Stimulated activated CD8-positive, alpha-beta memory T cell treated with anti-CD3 and anti-CD28 coated beads, Interleukin-15, amount 100 ng/mL, for 24 hours (primary cell): Measurements from ENCODE around the gene FOXC2.

Experiments used
- DNase-seq: peaks from one replicate; pipeline ENCODE4 v3.0.0-alpha.2; 2020; ENCODE audit warnings: low read depth

FOXC2 gene

DNA sequence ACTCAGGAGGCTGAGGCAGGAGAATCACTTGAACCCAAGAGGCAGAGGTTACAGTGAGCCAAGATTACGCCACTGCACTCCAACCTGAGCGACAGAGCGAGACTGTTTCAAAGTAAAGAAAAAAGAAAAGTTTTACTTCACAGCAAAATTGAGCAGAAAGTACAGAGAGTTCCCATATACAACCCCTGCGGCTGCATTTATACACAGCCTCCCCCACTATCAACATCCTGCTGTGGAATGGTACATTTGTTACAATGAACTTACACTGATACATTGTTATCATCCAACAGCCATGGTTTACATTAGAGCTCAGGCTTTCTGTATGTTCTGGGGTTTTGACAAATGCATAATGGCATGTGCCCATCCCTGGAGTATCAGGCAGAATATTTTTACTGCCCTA, 9.0 kb upstream of the FOXC2 start:
- DNase-seq = no peak

DNA sequence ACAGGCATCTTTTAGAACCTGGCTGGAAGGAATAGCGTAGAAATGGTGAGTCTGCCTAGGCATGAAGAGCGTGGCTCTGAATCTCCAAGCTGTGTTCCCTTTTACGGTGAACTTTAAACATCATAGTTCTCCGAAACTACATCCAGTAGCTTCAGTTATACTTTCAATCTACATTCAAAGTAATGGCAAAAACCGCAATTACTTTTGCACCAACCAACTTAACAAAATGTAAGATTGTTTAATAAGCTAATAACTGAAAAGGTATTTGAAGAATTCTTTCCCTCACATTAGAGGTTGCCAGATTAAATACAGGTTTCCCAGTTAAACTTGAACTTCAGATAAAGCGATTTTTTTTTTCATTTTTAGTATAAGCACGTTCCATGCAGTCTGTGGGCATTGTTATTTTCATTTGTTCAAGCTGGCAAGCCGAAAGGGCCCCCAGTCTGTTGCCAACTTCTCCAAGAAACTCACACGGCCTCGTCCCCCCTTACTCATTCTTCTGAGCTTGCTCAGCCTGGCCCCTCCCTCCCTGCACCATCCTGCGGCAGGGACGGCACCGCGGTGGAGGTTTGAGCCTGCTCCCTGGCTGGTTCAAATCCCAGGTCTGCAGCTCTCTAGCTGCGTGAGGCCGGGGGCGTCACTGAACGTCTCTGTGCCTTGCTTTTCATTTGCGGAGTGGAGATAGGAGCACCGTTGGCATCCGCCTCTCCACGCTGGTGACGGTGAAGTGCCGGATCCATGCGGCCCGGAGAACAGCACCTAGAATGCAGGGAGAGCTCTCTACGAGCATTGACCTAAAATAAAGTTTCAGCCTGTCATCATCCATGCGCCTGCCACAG, 8.1 kb upstream of the FOXC2 start:
- DNase-seq = no peak

GRCh38 chr16:86559802-86560305, 6.8 kb upstream of the FOXC2 start:
- no peak for DNase-seq

GRCh38 chr16:86562356-86562755, 4.3 kb upstream of the FOXC2 start:
- no peak for DNase-seq

- DNase-seq = peak; percentile 52
These were observed 2.9 kb upstream of the FOXC2 start for GRCh38 chr16:86563469-86564345.

- no peak for DNase-seq
These were observed 1.4 kb upstream of the FOXC2 start for GRCh38 chr16:86565181-86565631.

- DNase-seq = no peak
These were observed 751 bp upstream of the FOXC2 start for GRCh38 chr16:86565644-86566511.

DNA sequence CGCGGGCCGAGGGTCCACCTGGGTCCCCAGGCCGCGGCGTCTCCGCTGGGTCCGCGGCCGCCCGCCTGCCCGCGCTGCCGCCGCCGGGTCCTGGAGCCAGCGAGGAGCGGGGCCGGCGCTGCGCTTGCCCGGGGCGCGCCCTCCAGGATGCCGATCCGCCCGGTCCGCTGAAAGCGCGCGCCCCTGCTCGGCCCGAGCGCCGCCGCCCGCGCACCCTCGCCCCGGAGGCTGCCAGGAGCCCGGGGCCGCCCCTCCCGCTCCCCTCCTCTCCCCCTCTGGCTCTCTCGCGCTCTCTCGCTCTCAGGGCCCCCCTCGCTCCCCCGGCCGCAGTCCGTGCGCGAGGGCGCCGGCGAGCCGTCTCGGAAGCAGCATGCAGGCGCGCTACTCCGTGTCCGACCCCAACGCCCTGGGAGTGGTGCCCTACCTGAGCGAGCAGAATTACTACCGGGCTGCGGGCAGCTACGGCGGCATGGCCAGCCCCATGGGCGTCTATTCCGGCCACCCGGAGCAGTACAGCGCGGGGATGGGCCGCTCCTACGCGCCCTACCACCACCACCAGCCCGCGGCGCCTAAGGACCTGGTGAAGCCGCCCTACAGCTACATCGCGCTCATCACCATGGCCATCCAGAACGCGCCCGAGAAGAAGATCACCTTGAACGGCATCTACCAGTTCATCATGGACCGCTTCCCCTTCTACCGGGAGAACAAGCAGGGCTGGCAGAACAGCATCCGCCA, 504 bp downstream of the FOXC2 start:
- no peak for DNase-seq

DNA sequence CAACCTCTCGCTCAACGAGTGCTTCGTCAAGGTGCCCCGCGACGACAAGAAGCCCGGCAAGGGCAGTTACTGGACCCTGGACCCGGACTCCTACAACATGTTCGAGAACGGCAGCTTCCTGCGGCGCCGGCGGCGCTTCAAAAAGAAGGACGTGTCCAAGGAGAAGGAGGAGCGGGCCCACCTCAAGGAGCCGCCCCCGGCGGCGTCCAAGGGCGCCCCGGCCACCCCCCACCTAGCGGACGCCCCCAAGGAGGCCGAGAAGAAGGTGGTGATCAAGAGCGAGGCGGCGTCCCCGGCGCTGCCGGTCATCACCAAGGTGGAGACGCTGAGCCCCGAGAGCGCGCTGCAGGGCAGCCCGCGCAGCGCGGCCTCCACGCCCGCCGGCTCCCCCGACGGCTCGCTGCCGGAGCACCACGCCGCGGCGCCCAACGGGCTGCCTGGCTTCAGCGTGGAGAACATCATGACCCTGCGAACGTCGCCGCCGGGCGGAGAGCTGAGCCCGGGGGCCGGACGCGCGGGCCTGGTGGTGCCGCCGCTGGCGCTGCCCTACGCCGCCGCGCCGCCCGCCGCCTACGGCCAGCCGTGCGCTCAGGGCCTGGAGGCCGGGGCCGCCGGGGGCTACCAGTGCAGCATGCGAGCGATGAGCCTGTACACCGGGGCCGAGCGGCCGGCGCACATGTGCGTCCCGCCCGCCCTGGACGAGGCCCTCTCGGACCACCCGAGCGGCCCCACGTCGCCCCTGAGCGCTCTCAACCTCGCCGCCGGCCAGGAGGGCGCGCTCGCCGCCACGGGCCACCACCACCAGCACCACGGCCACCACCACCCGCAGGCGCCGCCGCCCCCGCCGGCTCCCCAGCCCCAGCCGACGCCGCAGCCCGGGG, 1.3 kb downstream of the FOXC2 start:
- DNase-seq = no peak

GRCh38 chr16:86568677-86569623, 2.3 kb downstream of the FOXC2 start:
- no peak for DNase-seq

- DNase-seq = no peak
These were observed 3.2 kb downstream of the FOXC2 start for GRCh38 chr16:86569701-86570447.

DNA sequence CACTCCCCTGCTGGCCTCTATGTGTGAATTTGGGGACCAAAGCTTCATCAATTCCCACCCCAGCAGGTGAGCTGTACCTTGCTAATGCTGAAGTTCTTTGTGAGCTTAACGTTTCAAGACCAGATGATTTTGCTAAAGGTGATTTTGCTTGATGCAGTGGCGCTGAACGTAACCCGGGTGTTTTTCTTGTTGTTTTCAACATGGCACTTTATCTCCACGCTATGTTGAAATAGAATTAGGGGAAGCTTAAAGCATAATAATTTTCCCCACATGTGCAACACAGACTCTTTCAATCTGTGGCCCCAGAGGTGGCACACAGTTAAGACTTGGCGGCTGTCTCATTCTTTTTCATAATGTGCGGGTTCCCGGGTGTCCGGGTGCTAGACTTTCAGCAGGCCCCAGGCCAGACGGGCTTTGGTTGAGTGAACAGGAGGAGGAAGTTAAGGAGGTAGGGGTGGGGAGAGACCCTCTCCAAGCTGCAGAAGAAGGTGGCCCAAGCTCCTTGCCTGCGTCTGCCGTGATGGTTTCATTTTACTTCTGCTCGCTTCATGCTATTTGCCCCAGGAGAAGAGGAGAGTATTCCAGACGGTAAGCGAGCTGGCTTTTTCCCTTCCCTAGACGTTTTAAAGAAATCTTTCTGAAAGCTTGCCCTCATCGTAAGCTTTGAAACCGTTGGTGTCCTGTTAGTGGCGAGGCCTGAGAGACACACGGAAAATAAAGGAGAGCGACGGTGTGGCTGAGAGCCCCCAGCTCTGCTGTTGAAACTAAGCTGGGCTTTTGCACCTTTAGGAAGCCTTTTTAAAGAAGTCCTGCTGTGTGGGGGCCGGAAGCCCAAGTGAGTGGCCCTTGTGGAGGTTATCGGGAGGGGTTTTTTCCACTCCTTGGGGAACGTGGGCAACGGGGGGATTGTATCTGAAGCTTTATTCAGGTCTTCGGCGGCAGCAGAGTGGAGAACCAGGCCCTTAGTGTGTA, 4.2 kb downstream of the FOXC2 start:
- DNase-seq = no peak

GRCh38 chr16:86571530-86571915, 4.9 kb downstream of the FOXC2 start:
- no peak for DNase-seq

DNA sequence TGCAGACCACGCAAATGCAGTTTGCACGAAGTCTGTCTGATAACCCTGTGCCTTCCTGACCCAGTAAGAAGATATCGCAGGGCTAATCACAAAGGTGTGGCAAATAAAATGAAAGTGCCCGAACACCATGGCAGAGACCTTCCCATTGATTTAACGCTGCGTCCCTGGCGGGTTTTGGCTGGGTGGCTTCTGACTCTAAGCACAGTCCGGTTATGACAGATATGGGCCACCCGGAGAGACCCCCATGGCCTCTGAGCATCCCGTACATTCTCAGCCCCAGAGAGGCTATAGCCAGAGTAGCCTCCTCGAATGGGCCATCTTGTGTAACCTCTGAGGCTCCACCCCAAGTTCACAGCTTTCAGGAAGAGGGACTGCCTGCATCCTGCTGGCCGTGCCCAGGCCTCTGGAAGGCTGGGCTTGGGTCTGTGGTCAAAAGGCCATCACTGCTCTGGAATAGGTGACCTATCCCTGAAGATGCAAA, 5.5 kb downstream of the FOXC2 start:
- DNase-seq = no peak

DNA sequence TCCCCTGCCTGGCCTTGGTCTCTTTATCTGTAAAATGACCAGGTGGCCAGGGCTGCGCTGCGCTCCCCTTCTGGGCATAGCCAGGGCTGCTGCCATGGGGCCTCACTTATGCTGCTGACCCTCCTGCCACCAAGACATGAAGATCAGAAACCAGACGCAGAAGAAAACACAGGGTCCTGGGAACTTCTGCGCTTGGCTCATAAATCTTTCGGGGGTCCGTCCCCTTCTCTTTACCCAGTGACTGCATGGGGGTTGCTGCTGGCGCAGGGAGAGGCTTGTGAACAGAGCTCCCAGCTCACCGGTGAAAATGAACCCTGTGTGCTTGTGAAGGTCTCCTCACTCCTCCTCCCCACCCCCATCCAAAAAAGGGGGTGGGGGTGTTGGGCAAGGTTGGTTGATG, 6.0 kb downstream of the FOXC2 start:
- DNase-seq = no peak

DNA sequence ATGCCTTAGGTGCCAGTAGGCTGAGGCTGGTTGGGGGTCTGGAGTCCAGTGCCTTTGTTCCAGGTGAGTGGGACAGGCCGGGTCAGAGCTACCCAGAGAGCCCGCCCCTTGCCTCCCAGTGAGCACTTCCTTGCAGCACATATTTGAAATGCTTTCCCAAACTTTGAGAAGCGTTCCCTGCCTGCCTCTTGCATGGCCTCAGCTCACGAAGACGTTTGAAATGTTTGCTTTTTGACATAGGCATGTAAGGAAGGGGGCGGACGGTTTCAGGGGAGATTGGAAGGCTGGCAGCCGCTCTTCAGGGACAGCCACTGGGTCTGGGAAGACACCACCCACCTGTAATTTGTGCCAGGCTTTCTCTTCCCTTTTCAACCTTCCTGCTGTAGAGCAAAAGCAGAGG, 6.6 kb downstream of the FOXC2 start:
- no peak for DNase-seq
